Measurements from ENCODE around the gene WDR11.

The WDR11 gene

GRCh38 chr10:120824881-120825309 is 26.3 kb upstream of the WDR11 start:
- DNase-seq (ENCODE audit: extremely low read depth, insufficient read length), result no peak
- H3K36me3 ChIP-seq (ENCODE audit: control insufficient read depth, insufficient read depth, low read length), result no peaks in the 10 kb centered on the region
- H3K27me3 ChIP-seq (replicated peaks; ENCODE audit: control insufficient read depth, insufficient read depth, low read length), result no peaks in the 10 kb centered on the region
- no peak overlapping the region for H3K4me3 ChIP-seq (replicated peaks; ENCODE audit: low read depth, low read length)
- TF ChIP-seq CTCF (IDR thresholded peaks at IDR 0.05; ENCODE audit: insufficient read depth, low read length, poor library complexity, severe bottlenecking), result peak; percentile 71

- TF ChIP-seq CTCF (IDR thresholded peaks at IDR 0.05; ENCODE audit: insufficient read depth, low read length, poor library complexity, severe bottlenecking), result no peak
- H3K36me3 ChIP-seq (ENCODE audit: control insufficient read depth, insufficient read depth, low read length), result no peaks in the 10 kb centered on the region
- no peaks in the 10 kb centered on the region for H3K27me3 ChIP-seq (replicated peaks; ENCODE audit: control insufficient read depth, insufficient read depth, low read length)
- no peak for DNase-seq (ENCODE audit: extremely low read depth, insufficient read length)
- H3K4me3 ChIP-seq (replicated peaks; ENCODE audit: low read depth, low read length), result no peak overlapping the region
Observed at GRCh38 chr10:120825878-120826769, 25.0 kb upstream of the WDR11 start.

- DNase-seq (ENCODE audit: extremely low read depth, insufficient read length), result no peak
- no peak overlapping the region for H3K4me3 ChIP-seq (replicated peaks; ENCODE audit: low read depth, low read length)
- TF ChIP-seq CTCF (IDR thresholded peaks at IDR 0.05; ENCODE audit: insufficient read depth, low read length, poor library complexity, severe bottlenecking), result no peak
- H3K27me3 ChIP-seq (replicated peaks; ENCODE audit: control insufficient read depth, insufficient read depth, low read length), result no peaks in the 10 kb centered on the region
- H3K36me3 ChIP-seq (ENCODE audit: control insufficient read depth, insufficient read depth, low read length), result no peaks in the 10 kb centered on the region
Observed at GRCh38 chr10:120827251-120827875, 23.8 kb upstream of the WDR11 start.

GRCh38 chr10:120828763-120829319 is 22.3 kb upstream of the WDR11 start:
- no peak for TF ChIP-seq CTCF (IDR thresholded peaks at IDR 0.05; ENCODE audit: insufficient read depth, low read length, poor library complexity, severe bottlenecking)
- H3K36me3 ChIP-seq (ENCODE audit: control insufficient read depth, insufficient read depth, low read length), result no peaks in the 10 kb centered on the region
- H3K27me3 ChIP-seq (replicated peaks; ENCODE audit: control insufficient read depth, insufficient read depth, low read length), result no peaks in the 10 kb centered on the region
- DNase-seq (ENCODE audit: extremely low read depth, insufficient read length), result no peak
- H3K4me3 ChIP-seq (replicated peaks; ENCODE audit: low read depth, low read length), result no peak overlapping the region

- H3K27me3 ChIP-seq (replicated peaks; ENCODE audit: control insufficient read depth, insufficient read depth, low read length), result no peaks in the 10 kb centered on the region
- TF ChIP-seq CTCF (IDR thresholded peaks at IDR 0.05; ENCODE audit: insufficient read depth, low read length, poor library complexity, severe bottlenecking), result no peak
- H3K36me3 ChIP-seq (ENCODE audit: control insufficient read depth, insufficient read depth, low read length), result no peaks in the 10 kb centered on the region
- H3K4me3 ChIP-seq (replicated peaks; ENCODE audit: low read depth, low read length), result no peak overlapping the region
- DNase-seq (ENCODE audit: extremely low read depth, insufficient read length), result no peak
Observed at GRCh38 chr10:120832106-120832505, 19.1 kb upstream of the WDR11 start.

Data from GM06990 (cell line).